NCI-H2107 treated with DMSO at 0.1 percent for 48 hours (cell line): ENCODE data around the gene FOXO1.

Source experiments
- DNase-seq: peaks from one replicate; lab custom pipeline; 2025; ENCODE audit not compliant: unreplicated experiment; lab: John Stamatoyannopoulos, UW

The FOXO1 gene

GRCh38 chr13:40517486-40518480, 148.7 kb downstream of the FOXO1 start:
- DNase-seq, result no peak

GRCh38 chr13:40515702-40516101, 150.7 kb downstream of the FOXO1 start:
- no peak for DNase-seq

GRCh38 chr13:40514802-40515201, 151.6 kb downstream of the FOXO1 start:
- no peak for DNase-seq

GRCh38 chr13:40509876-40510275, 156.6 kb downstream of the FOXO1 start:
- no peak for DNase-seq

- DNase-seq, result no peak
Observed at GRCh38 chr13:40508767-40509342, 157.6 kb downstream of the FOXO1 start.

- DNase-seq, result no peak
Observed at GRCh38 chr13:40508127-40508526, 158.3 kb downstream of the FOXO1 start.

- DNase-seq, result no peak
Observed at GRCh38 chr13:40506592-40507446, 159.6 kb downstream of the FOXO1 start.
